Bronchial epithelial cell (primary cell): ENCODE data around the gene PIWIL4. TPM values are rescaled to one million over a fixed set of nuclear protein-coding genes. Genes with fewer than 3 reads are reported as not detected.

Source experiments
- DNase-seq: peaks from one replicate; pipeline ENCODE4 v3.0.0-alpha.2; 2010; ENCODE audit warnings: low read depth
- FAIRE-seq: peaks from 2 replicates; lab custom pipeline; 2011; peaks lifted over from hg19 to GRCh38; lab: Jason Lieb, UNC
- H3K27me3 ChIP-seq: 2 replicates; pipeline ENCODE4 v1.5.1; 2011; ENCODE audit warnings: low read length; ENCODE audit not compliant: control insufficient read depth, insufficient read depth
- H3K36me3 ChIP-seq: 2 replicates; pipeline ENCODE4 v1.5.1; 2011; ENCODE audit warnings: low read length; ENCODE audit not compliant: control insufficient read depth, insufficient read depth
- H3K4me3 ChIP-seq: 2 replicates; pipeline ENCODE4 v1.5.1; 2011; ENCODE audit warnings: mild to moderate bottlenecking, low read depth, low read length, control low read depth
- total RNA-seq: library from RNA; depleted of rRNA; stranded (reverse); fragments of >200 nt; gene quantifications from 2 replicates; pipeline ENCODE4 v1.2.1, GENCODE V29; 2014
- TF ChIP-seq, protein P1 (sequence below): IDR thresholded peaks from 2 replicates; pipeline ENCODE4 v1.5.1; 2011; ENCODE audit warnings: mild to moderate bottlenecking, moderate library complexity, low read length, control low read depth, inconsistent platforms; ENCODE audit not compliant: insufficient read depth, severe bottlenecking

Gene PIWIL4
- total RNA-seq, 1 donor from 2014 or later = 0.79 TPM

DNA sequence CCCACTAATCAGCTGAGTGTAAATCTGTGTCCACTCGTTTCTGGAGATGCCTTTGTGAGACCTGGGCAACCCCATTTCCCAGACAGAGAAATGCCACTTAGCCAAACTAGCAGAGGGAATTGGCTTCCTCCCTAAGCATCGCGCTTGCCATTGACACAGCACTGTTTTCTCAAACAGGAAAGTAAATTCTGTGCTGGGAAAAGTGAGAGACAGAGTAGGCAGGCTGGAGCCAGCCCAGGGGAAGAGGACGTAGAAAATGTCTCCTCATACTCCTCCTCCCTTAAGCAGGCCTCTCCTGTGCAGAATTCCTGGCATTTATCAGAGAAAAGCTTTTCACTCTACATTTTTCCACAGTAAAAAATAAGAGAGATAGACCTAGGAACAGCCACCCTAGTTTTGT is 101.9 kb downstream of the PIWIL4 start:
- FAIRE-seq = peak; percentile 50
- no peak for DNase-seq
- Histone ChIP-seq H3K27me3 (no peaks in the 10 kb centered on the region), H3K36me3 (no peaks in the 10 kb centered on the region), H3K4me3 (no peak overlapping the region)
- TF ChIP-seq, protein P1, sequence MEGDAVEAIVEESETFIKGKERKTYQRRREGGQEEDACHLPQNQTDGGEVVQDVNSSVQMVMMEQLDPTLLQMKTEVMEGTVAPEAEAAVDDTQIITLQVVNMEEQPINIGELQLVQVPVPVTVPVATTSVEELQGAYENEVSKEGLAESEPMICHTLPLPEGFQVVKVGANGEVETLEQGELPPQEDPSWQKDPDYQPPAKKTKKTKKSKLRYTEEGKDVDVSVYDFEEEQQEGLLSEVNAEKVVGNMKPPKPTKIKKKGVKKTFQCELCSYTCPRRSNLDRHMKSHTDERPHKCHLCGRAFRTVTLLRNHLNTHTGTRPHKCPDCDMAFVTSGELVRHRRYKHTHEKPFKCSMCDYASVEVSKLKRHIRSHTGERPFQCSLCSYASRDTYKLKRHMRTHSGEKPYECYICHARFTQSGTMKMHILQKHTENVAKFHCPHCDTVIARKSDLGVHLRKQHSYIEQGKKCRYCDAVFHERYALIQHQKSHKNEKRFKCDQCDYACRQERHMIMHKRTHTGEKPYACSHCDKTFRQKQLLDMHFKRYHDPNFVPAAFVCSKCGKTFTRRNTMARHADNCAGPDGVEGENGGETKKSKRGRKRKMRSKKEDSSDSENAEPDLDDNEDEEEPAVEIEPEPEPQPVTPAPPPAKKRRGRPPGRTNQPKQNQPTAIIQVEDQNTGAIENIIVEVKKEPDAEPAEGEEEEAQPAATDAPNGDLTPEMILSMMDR = no peak

Other genes with a start within 250 kb of the PIWIL4 start
- gene GPR83, start 165.9 kb upstream of the PIWIL4 start, total RNA-seq = under 0.01 TPM in 2 replicates
- gene MRE11, start 73.5 kb upstream of the PIWIL4 start, total RNA-seq = 4.9 and 9.7 TPM in 2 replicates
- gene ANKRD49, start 73.4 kb upstream of the PIWIL4 start, total RNA-seq = 17.1 and 20.5 TPM in 2 replicates
- not detected in 2 replicates for gene C11orf97, start 54.9 kb upstream of the PIWIL4 start, total RNA-seq
- gene FUT4, start 23.4 kb upstream of the PIWIL4 start, total RNA-seq = 1.0 and 1.8 TPM in 2 replicates
- gene AMOTL1, start 201.0 kb downstream of the PIWIL4 start, total RNA-seq = 62.1 and 64.8 TPM in 2 replicates